Measurements from ENCODE around the gene SALL1.

SALL1 gene

GRCh38 chr16:51150888-51151320 lies at the start of gene SALL1:
SALL1 (minus strand) TSS chr16:51151270; CDS start chr16:51151241, 29 bp downstream.
- TF ChIP-seq CTCF (conservative IDR thresholded peaks at IDR 0.05; ENCODE audit: low read length): no peak
- DNase-seq (ENCODE audit: low read depth): no peak
- peak within 1 kb of the TSS; percentile 85 for H3K4me3 ChIP-seq (ENCODE audit: low read length)

GRCh38 chr16:51200793-51201192 lies 49.7 kb upstream of the SALL1 start:
- TF ChIP-seq CTCF (conservative IDR thresholded peaks at IDR 0.05; ENCODE audit: low read length): no peak
- H3K4me3 ChIP-seq (ENCODE audit: low read length): no peak overlapping the region
- DNase-seq (ENCODE audit: low read depth): no peak

DNA sequence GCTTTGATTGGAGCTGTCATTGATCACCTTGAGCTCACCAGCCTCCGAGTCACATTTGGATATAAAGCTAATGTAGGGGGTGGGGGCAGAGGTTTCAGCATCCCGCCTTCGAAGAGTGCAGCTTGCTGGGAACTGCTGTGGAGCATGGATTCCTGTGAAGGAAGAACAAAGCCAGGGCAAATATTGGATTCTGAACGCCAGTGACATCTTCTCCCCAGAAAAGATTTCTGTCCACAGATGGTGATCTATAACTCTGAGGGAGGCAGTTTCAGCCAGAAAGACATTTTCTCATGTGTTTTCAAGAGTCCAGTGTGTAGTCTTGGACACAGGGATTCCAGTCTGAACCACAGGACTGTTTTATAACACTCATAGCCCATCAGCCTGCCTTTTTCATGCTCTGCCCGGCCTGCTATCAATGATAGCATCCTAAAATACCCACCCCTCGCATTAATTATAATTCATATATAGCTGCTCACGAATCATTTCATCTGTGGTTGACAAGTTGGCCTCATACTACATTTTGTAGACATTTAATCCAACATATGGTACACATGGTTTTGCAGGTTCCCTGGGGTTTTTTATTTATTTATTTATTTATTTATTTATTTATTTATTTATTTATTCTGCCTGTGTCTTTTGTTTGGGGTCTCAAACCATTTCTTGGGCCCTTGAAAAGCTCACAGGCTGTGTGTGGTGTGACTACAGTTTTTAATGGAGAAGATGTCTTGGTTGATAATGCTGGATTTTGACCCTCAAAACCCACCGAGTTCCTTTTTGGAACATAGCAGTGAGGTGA lies 47.1 kb upstream of the SALL1 start:
- no peak for DNase-seq (ENCODE audit: low read depth)
- TF ChIP-seq CTCF (conservative IDR thresholded peaks at IDR 0.05; ENCODE audit: low read length): no peak
- no peak overlapping the region for H3K4me3 ChIP-seq (ENCODE audit: low read length)

DNA sequence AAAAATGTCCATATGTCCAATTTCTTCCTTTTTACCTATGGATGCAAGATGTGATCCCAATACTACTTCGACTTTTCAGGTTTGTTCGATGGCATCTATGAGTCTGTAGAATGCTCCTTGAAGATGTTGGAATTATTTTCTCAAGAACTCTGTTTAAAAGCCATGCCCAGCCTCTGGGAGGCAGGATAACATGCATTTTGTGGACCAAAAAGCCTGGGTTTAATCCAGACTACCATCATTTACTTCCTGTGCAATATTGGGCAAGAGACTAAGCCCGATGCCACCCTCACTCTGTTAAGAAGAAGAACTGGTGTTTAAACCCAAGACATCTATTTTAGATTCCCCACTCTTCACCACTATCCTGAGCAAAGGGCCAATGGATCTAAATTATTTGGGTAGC lies 42.8 kb upstream of the SALL1 start:
- TF ChIP-seq CTCF (conservative IDR thresholded peaks at IDR 0.05; ENCODE audit: low read length): no peak
- H3K4me3 ChIP-seq (ENCODE audit: low read length): no peak overlapping the region
- no peak for DNase-seq (ENCODE audit: low read depth)

DNA sequence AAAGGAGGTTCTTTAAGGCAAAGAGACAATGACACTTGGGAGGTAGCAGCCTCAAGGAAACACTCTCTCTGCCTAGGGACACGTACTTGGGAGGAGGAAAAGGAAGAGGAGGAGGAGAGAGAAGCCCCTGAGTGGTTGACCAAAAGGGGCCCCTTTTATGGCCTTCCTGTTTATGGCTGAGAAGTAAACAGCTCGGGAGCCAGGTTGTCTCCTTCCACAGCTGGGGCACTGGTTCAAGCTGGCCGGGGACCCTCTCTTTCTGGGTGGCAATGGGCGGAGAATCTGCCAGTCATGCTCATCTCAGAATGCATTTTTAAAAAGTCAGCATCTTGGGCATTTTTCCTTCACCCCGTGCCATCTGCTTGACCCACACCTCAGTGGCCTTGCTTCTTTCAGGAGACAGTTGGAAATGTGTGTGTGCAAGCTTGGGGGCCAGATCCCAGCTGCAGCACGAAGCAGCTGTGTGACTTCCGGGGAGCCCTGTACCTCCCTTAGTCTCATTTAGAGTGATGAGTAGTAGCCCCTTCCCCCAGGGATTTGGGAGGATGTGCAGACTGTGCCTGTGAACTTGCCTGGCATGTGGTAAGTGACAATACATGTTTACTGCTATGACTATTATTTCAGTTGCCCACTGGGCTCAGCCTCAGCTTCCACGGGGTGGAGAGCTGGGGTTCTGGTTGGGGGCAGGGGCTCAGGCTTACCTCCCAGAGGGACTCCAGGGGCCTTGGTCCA lies 33.8 kb upstream of the SALL1 start:
- no peak for DNase-seq (ENCODE audit: low read depth)
- TF ChIP-seq CTCF (conservative IDR thresholded peaks at IDR 0.05; ENCODE audit: low read length): no peak
- no peak overlapping the region for H3K4me3 ChIP-seq (ENCODE audit: low read length)

DNA sequence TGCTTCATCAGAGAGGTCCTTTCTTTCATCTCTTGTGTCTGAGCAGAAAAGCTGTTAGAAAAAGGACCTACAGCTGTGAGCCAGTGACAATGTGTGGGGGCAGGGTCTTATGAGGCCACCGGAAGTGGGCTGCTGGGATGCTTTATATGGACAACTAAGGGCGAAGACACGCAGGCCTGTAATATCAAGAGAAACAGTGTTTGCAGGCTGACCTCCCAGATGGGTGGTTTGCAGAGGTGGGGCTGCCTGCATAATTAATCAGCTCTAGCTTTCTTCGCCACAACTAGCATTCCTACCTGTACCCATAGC lies 30.4 kb upstream of the SALL1 start:
- no peak for DNase-seq (ENCODE audit: low read depth)
- H3K4me3 ChIP-seq (ENCODE audit: low read length): no peak overlapping the region
- no peak for TF ChIP-seq CTCF (conservative IDR thresholded peaks at IDR 0.05; ENCODE audit: low read length)

All from AG10803 (cell line).